ENCODE results near the gene BMI1.
"Not testable (repeated sequence)": the region's sequence is repeated elsewhere in the genome, so short reads cannot be mapped to it uniquely, and the experiment has no call there.

DNA sequence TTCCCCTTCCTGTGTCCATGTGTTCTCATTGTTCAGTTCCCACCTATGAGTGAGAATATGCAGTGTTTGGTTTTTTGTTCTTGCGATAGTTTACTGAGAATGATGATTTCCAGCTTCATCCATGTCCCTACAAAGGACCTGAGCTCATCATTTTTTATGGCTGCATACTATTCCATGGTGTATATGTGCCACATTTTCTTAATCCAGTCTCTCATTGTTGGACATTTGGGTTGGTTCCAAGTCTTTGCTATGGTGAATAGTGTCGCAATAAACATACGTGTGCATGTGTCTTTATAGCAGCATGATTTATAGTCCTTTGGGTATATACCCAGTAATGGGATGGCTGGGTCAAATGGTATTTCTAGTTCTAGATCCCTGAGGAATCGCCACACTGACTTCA, 36.9 kb downstream of the BMI1 start:
- TF ChIP-seq, protein P1, sequence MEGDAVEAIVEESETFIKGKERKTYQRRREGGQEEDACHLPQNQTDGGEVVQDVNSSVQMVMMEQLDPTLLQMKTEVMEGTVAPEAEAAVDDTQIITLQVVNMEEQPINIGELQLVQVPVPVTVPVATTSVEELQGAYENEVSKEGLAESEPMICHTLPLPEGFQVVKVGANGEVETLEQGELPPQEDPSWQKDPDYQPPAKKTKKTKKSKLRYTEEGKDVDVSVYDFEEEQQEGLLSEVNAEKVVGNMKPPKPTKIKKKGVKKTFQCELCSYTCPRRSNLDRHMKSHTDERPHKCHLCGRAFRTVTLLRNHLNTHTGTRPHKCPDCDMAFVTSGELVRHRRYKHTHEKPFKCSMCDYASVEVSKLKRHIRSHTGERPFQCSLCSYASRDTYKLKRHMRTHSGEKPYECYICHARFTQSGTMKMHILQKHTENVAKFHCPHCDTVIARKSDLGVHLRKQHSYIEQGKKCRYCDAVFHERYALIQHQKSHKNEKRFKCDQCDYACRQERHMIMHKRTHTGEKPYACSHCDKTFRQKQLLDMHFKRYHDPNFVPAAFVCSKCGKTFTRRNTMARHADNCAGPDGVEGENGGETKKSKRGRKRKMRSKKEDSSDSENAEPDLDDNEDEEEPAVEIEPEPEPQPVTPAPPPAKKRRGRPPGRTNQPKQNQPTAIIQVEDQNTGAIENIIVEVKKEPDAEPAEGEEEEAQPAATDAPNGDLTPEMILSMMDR (conservative IDR thresholded peaks at IDR 0.05; ENCODE audit: low read depth, low read length): not testable (repeated sequence)
- not testable (repeated sequence) for TF ChIP-seq MAFK (IDR thresholded peaks at IDR 0.05; ENCODE audit: low read depth, low read length); RCOR1 (IDR thresholded peaks at IDR 0.05; ENCODE audit: insufficient replicate concordance, low read length); RAD21 (IDR thresholded peaks at IDR 0.05; ENCODE audit: low read length); SMC3 (IDR thresholded peaks at IDR 0.05; ENCODE audit: low read depth, low read length); MXI1 (IDR thresholded peaks at IDR 0.05; ENCODE audit: borderline replicate concordance, low read depth, low read length)
- TF ChIP-seq, protein P2, sequence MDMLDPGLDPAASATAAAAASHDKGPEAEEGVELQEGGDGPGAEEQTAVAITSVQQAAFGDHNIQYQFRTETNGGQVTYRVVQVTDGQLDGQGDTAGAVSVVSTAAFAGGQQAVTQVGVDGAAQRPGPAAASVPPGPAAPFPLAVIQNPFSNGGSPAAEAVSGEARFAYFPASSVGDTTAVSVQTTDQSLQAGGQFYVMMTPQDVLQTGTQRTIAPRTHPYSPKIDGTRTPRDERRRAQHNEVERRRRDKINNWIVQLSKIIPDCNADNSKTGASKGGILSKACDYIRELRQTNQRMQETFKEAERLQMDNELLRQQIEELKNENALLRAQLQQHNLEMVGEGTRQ (IDR thresholded peaks at IDR 0.05; ENCODE audit: low read depth, low read length): not testable (repeated sequence)
